Measurements from ENCODE around the gene ISM1.
A peak's percentile ranks its signal among the peaks of the same experiment; 100 is the strongest.
"Not testable (repeated sequence)": the region's sequence is repeated elsewhere in the genome, so short reads cannot be mapped to it uniquely, and the experiment has no call there.

The ISM1 gene

GRCh38 chr20:13213335-13213734 is 7.7 kb upstream of the ISM1 start:
- H3K36me3 Mint-ChIP-seq = no peaks in the 10 kb centered on the region
- no peak overlapping the region for H3K4me3 Mint-ChIP-seq
- H3K4me1 Mint-ChIP-seq = peaks cover 4% of the 10 kb centered on the region
- no peaks in the 10 kb centered on the region for H3K9me3 Mint-ChIP-seq
- peaks cover 18% of the 10 kb centered on the region for H3K27me3 Mint-ChIP-seq
- H3K27ac Mint-ChIP-seq = no peak overlapping the region

- Mint-ChIP-seq H3K27ac (no peak overlapping the region), H3K9me3 (no peaks in the 10 kb centered on the region), H3K27me3 (peaks cover 28% of the 10 kb centered on the region), H3K36me3 (no peaks in the 10 kb centered on the region), H3K4me3 (no peak overlapping the region), H3K4me1 (peaks cover 15% of the 10 kb centered on the region)
Measured at GRCh38 chr20:13216533-13216932, 4.5 kb upstream of the ISM1 start.

GRCh38 chr20:13219327-13220193 is 1.5 kb upstream of the ISM1 start:
- H3K9me3 Mint-ChIP-seq = no peaks in the 10 kb centered on the region
- H3K27me3 Mint-ChIP-seq = peaks cover 16% of the 10 kb centered on the region
- peaks cover 34% of the 10 kb centered on the region for H3K4me1 Mint-ChIP-seq
- peak overlapping the region; percentile 89 for H3K4me3 Mint-ChIP-seq
- peak overlapping the region; percentile 65 for H3K27ac Mint-ChIP-seq
- no peaks in the 10 kb centered on the region for H3K36me3 Mint-ChIP-seq

GRCh38 chr20:13220194-13220903 is 725 bp upstream of the ISM1 start:
- Mint-ChIP-seq H3K27ac (peak overlapping the region; percentile 23), H3K9me3 (no peaks in the 10 kb centered on the region), H3K27me3 (peaks cover 16% of the 10 kb centered on the region), H3K4me3 (peak overlapping the region; percentile 89), H3K36me3 (no peaks in the 10 kb centered on the region), H3K4me1 (peaks cover 34% of the 10 kb centered on the region)

- Mint-ChIP-seq H3K4me3 (no peak overlapping the region), H3K4me1 (peaks cover 34% of the 10 kb centered on the region), H3K36me3 (peaks cover 3% of the 10 kb centered on the region), H3K27ac (no peak overlapping the region), H3K27me3 (peaks cover 16% of the 10 kb centered on the region), H3K9me3 (no peaks in the 10 kb centered on the region)
Measured at GRCh38 chr20:13221313-13221672, 219 bp downstream of the ISM1 start.

- H3K9me3 Mint-ChIP-seq = no peaks in the 10 kb centered on the region
- H3K27ac Mint-ChIP-seq = peak overlapping the region; percentile 41
- peaks cover 34% of the 10 kb centered on the region for H3K4me1 Mint-ChIP-seq
- peak overlapping the region; percentile 89 for H3K4me3 Mint-ChIP-seq
- H3K27me3 Mint-ChIP-seq = peaks cover 16% of the 10 kb centered on the region
- peaks cover 6% of the 10 kb centered on the region for H3K36me3 Mint-ChIP-seq
Measured at GRCh38 chr20:13221673-13222318, 722 bp downstream of the ISM1 start.

- Mint-ChIP-seq H3K36me3 (peaks cover 9% of the 10 kb centered on the region), H3K27me3 (peaks cover 16% of the 10 kb centered on the region), H3K4me1 (peaks cover 34% of the 10 kb centered on the region), H3K27ac (no peak overlapping the region), H3K9me3 (no peaks in the 10 kb centered on the region), H3K4me3 (peak overlapping the region; percentile 89)
Measured at GRCh38 chr20:13222319-13222716, 1.2 kb downstream of the ISM1 start.

- H3K4me3 Mint-ChIP-seq = peak overlapping the region; percentile 7
- H3K36me3 Mint-ChIP-seq = peaks cover 11% of the 10 kb centered on the region
- H3K4me1 Mint-ChIP-seq = peaks cover 41% of the 10 kb centered on the region
- peak overlapping the region; percentile 72 for H3K27ac Mint-ChIP-seq
- H3K27me3 Mint-ChIP-seq = peaks cover 7% of the 10 kb centered on the region
- H3K9me3 Mint-ChIP-seq = no peaks in the 10 kb centered on the region
Measured at GRCh38 chr20:13223736-13224520, 2.9 kb downstream of the ISM1 start.

- Mint-ChIP-seq H3K9me3 (no peaks in the 10 kb centered on the region), H3K4me1 (peaks cover 52% of the 10 kb centered on the region), H3K27me3 (no peaks in the 10 kb centered on the region), H3K36me3 (peaks cover 11% of the 10 kb centered on the region), H3K4me3 (no peak overlapping the region), H3K27ac (no peak overlapping the region)
Measured at GRCh38 chr20:13226367-13226766, 5.3 kb downstream of the ISM1 start.

- Mint-ChIP-seq H3K4me3 (peak overlapping the region; percentile 70), H3K4me1 (peaks cover 55% of the 10 kb centered on the region), H3K36me3 (peaks cover 11% of the 10 kb centered on the region), H3K27me3 (no peaks in the 10 kb centered on the region), H3K27ac (peak overlapping the region; percentile 94), H3K9me3 (no peaks in the 10 kb centered on the region)
Measured at GRCh38 chr20:13228771-13229170, 7.7 kb downstream of the ISM1 start.

GRCh38 chr20:13229538-13229937 is 8.5 kb downstream of the ISM1 start:
- Mint-ChIP-seq H3K4me3 (peak overlapping the region; percentile 70), H3K27ac (peak overlapping the region; percentile 94), H3K4me1 (peaks cover 54% of the 10 kb centered on the region)

GRCh38 chr20:13231031-13231752 is 10.1 kb downstream of the ISM1 start:
- peak overlapping the region; percentile 51 for H3K4me3 Mint-ChIP-seq
- peak overlapping the region; percentile 89 for H3K27ac Mint-ChIP-seq
- peaks cover 56% of the 10 kb centered on the region for H3K4me1 Mint-ChIP-seq
- no peaks in the 10 kb centered on the region for H3K9me3 Mint-ChIP-seq
- H3K27me3 Mint-ChIP-seq = no peaks in the 10 kb centered on the region
- peaks cover 9% of the 10 kb centered on the region for H3K36me3 Mint-ChIP-seq

More at GRCh38 chr20:13229538-13229937, 8.5 kb downstream of the ISM1 start:
- Mint-ChIP-seq H3K9me3 (no peaks in the 10 kb centered on the region), H3K36me3 (peaks cover 11% of the 10 kb centered on the region), H3K27me3 (no peaks in the 10 kb centered on the region)

GRCh38 chr20:13232999-13233398 is 11.9 kb downstream of the ISM1 start:
- H3K9me3 Mint-ChIP-seq = no peaks in the 10 kb centered on the region
- no peak overlapping the region for H3K27ac Mint-ChIP-seq
- H3K4me3 Mint-ChIP-seq = no peak overlapping the region
- H3K4me1 Mint-ChIP-seq = peaks cover 60% of the 10 kb centered on the region
- no peaks in the 10 kb centered on the region for H3K27me3 Mint-ChIP-seq
- peaks cover 5% of the 10 kb centered on the region for H3K36me3 Mint-ChIP-seq

GRCh38 chr20:13234961-13235360 is 13.9 kb downstream of the ISM1 start:
- peaks cover 43% of the 10 kb centered on the region for H3K4me1 Mint-ChIP-seq
- H3K4me3 Mint-ChIP-seq = no peak overlapping the region
- H3K36me3 Mint-ChIP-seq = peaks cover 2% of the 10 kb centered on the region
- H3K27me3 Mint-ChIP-seq = no peaks in the 10 kb centered on the region
- no peak overlapping the region for H3K27ac Mint-ChIP-seq
- no peaks in the 10 kb centered on the region for H3K9me3 Mint-ChIP-seq

- H3K27ac Mint-ChIP-seq, H3K36me3 Mint-ChIP-seq, H3K9me3 Mint-ChIP-seq, H3K27me3 Mint-ChIP-seq, H3K4me3 Mint-ChIP-seq: not testable (repeated sequence)
- peaks cover 30% of the 10 kb centered on the region for H3K4me1 Mint-ChIP-seq
Measured at GRCh38 chr20:13236360-13236759, 15.3 kb downstream of the ISM1 start.
